ENCODE results near the gene HOXD3. TPM values are rescaled to one million over a fixed set of nuclear protein-coding genes. Genes with fewer than 3 reads are reported as not detected.

HOXD3 gene
- total RNA-seq, 2 experiments from 2014 or later, result not detected

DNA sequence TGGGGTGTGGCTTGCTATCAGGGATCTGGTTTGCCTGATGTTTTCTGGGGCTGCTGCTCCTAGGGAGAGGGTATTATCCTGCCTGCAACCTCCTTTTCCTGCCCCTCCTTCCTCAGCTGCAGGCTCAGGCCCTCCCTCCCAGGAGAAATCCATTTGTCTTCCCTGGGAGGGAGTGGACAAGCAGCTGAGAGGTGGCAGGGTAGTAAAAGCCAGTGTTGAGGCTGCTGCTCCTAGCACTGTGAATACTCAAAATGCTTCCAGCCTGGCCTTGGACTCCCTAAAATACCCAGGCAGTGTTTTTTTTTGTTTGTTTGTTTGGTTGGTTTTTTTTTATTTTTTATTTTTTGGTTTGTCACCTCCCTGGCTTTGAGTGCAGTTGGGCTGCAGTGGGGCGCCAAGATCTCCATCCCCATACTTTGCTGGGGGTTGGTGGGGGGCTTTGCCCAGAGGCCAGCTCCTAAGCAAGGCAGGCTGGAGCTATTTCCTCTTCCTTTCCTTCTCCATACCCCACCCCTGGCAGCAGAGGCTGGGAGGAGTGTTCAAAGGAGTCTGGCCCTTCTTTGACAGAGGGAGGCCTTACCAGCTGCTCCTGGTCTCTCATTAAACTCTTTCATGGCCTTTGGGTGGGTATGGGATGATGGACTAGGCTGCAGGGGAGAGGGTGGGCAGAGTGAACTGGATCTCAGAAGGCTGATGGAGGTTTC is 13.6 kb downstream of the HOXD3 start:
- DNase-seq (no peak), ATAC-seq (ENCODE audit: poor library complexity) (no peak)
- H3K27ac Mint-ChIP-seq, result no peak overlapping the region
- peaks cover 94% of the 10 kb centered on the region for H3K27me3 Mint-ChIP-seq
- peaks cover 20% of the 10 kb centered on the region for H3K4me1 Mint-ChIP-seq (ENCODE audit: low read depth)
- H3K27me3 ChIP-seq (ENCODE audit: control insufficient read depth in 1 of 2, insufficient read depth in 2 of 2, low read length in 2 of 2), result peaks cover 79 to 97% of the 10 kb centered on the region in 2 experiments
- intact Hi-C loops (cut with DNase I, micrococcal nuclease), result loop anchor here in 1 of 2 experiments (10.0 kb wide), 1 partner anchor 46 kb away; the partner anchor contains the start of genes HOXD8 and HOXD9
- TF ChIP-seq, protein P1, sequence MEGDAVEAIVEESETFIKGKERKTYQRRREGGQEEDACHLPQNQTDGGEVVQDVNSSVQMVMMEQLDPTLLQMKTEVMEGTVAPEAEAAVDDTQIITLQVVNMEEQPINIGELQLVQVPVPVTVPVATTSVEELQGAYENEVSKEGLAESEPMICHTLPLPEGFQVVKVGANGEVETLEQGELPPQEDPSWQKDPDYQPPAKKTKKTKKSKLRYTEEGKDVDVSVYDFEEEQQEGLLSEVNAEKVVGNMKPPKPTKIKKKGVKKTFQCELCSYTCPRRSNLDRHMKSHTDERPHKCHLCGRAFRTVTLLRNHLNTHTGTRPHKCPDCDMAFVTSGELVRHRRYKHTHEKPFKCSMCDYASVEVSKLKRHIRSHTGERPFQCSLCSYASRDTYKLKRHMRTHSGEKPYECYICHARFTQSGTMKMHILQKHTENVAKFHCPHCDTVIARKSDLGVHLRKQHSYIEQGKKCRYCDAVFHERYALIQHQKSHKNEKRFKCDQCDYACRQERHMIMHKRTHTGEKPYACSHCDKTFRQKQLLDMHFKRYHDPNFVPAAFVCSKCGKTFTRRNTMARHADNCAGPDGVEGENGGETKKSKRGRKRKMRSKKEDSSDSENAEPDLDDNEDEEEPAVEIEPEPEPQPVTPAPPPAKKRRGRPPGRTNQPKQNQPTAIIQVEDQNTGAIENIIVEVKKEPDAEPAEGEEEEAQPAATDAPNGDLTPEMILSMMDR (IDR thresholded peaks at IDR 0.05), result no peak
- H3K9me3 ChIP-seq (ENCODE audit: control insufficient read depth in 1 of 2, insufficient read depth in 1 of 2, low read length in 2 of 2), result peaks cover 0 to 27% of the 10 kb centered on the region in 2 experiments
- H3K9me3 Mint-ChIP-seq, result no peaks in the 10 kb centered on the region
- no peak overlapping the region for H3K4me3 ChIP-seq (ENCODE audit: low read length)
- ChIA-PET CTCF (no interaction called here), POLR2A (no interaction called here)
- H3K36me3 Mint-ChIP-seq (ENCODE audit: low read depth), result no peaks in the 10 kb centered on the region
- no peak overlapping the region for H3K27ac ChIP-seq (ENCODE audit: low read depth in 1 of 2, low read length in 2 of 2)
- H3K4me1 ChIP-seq (ENCODE audit: insufficient read depth, low read length), result peaks cover 15% of the 10 kb centered on the region
- no peak overlapping the region for H3K4me3 Mint-ChIP-seq
- H3K36me3 ChIP-seq (ENCODE audit: insufficient read depth, low read length), result no peaks in the 10 kb centered on the region

DNA sequence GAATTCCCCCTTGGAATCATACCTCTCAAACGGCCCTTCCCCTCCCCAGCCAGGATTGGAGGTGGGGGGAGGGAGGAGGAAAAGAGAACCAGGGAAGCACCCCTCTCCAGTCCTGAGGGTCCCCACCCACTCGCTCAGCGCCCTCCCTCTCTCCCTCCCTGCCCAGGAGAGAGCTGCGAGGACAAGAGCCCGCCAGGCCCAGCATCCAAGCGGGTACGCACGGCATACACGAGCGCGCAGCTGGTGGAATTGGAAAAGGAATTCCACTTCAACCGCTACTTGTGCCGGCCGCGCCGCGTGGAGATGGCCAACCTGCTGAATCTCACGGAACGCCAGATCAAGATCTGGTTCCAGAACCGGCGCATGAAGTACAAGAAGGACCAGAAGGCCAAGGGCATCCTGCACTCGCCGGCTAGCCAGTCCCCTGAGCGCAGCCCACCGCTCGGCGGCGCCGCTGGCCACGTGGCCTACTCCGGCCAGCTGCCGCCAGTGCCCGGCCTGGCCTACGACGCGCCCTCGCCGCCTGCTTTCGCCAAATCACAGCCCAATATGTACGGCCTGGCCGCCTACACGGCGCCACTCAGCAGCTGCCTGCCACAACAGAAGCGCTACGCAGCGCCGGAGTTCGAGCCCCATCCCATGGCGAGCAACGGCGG is 14.4 kb downstream of the HOXD3 start:
- H3K4me1 ChIP-seq (ENCODE audit: insufficient read depth, low read length), result peaks cover 15% of the 10 kb centered on the region
- H3K27me3 Mint-ChIP-seq, result peaks cover 94% of the 10 kb centered on the region
- no peaks in the 10 kb centered on the region for H3K9me3 Mint-ChIP-seq
- ChIA-PET POLR2A (interaction anchor here (0.6 kb wide), 1 partner anchor 61 kb away, joined by 3 read pairs; no protein-coding TSS in a partner anchor), CTCF (no interaction called here)
- DNase-seq, result no peak
- no peaks in the 10 kb centered on the region for H3K36me3 Mint-ChIP-seq (ENCODE audit: low read depth)
- no peak overlapping the region for H3K27ac ChIP-seq (ENCODE audit: low read depth in 1 of 2, low read length in 2 of 2)
- H3K27me3 ChIP-seq (ENCODE audit: control insufficient read depth in 1 of 2, insufficient read depth in 2 of 2, low read length in 2 of 2), result peaks cover 79 to 97% of the 10 kb centered on the region in 2 experiments
- no peaks in the 10 kb centered on the region for H3K36me3 ChIP-seq (ENCODE audit: insufficient read depth, low read length)
- no peak overlapping the region for H3K4me3 ChIP-seq (ENCODE audit: low read length)
- TF ChIP-seq, protein P1 (IDR thresholded peaks at IDR 0.05), result no peak
- intact Hi-C loops (cut with DNase I, micrococcal nuclease), result loop anchor here in 1 of 2 experiments (10.0 kb wide), 1 partner anchor 47 kb away; the partner anchor contains the start of genes HOXD8 and HOXD9
- H3K4me1 Mint-ChIP-seq (ENCODE audit: low read depth), result peaks cover 27% of the 10 kb centered on the region
- H3K27ac Mint-ChIP-seq, result no peak overlapping the region
- peaks cover 0 to 27% of the 10 kb centered on the region in 2 experiments for H3K9me3 ChIP-seq (ENCODE audit: control insufficient read depth in 1 of 2, insufficient read depth in 1 of 2, low read length in 2 of 2)
- H3K4me3 Mint-ChIP-seq, result no peak overlapping the region
- no peak for ATAC-seq (ENCODE audit: poor library complexity)

DNA sequence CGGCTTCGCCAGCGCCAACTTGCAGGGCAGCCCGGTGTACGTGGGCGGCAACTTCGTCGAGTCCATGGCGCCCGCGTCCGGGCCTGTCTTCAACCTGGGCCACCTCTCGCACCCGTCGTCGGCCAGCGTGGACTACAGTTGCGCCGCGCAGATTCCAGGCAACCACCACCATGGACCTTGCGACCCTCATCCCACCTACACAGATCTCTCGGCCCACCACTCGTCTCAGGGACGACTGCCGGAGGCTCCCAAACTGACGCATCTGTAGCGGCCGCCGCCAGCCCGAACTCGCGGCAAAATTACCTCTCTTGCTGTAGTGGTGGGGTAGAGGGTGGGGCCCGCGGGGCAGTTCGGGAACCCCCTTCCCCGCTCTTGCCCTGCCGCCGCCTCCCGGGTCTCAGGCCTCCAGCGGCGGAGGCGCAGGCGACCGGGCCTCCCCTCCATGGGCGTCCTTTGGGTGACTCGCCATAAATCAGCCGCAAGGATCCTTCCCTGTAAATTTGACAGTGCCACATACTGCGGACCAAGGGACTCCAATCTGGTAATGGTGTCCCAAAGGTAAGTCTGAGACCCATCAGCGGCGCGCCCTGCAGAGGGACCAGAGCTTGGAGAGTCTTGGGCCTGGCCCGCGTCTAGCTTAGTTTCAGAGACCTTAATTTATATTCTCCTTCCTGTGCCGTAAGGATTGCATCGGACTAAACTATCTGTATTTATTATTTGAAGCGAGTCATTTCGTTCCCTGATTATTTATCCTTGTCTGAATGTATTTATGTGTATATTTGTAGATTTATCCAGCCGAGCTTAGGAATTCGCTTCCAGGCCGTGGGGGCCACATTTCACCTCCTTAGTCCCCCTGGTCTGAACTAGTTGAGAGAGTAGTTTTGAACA is 15.1 kb downstream of the HOXD3 start:
- Histone ChIP-seq H3K9me3 (ENCODE audit: control insufficient read depth in 1 of 2, insufficient read depth in 1 of 2, low read length in 2 of 2) (peaks cover 0 to 27% of the 10 kb centered on the region in 2 experiments), H3K4me1 (ENCODE audit: insufficient read depth, low read length) (peaks cover 15% of the 10 kb centered on the region), H3K27me3 (ENCODE audit: control insufficient read depth in 1 of 2, insufficient read depth in 2 of 2, low read length in 2 of 2) (peaks cover 83 to 97% of the 10 kb centered on the region in 2 experiments), H3K36me3 (ENCODE audit: insufficient read depth, low read length) (no peaks in the 10 kb centered on the region), H3K27ac (ENCODE audit: low read depth in 1 of 2, low read length in 2 of 2) (no peak overlapping the region), H3K4me3 (ENCODE audit: low read length) (no peak overlapping the region)
- peaks cover 27% of the 10 kb centered on the region for H3K4me1 Mint-ChIP-seq (ENCODE audit: low read depth)
- ATAC-seq (ENCODE audit: poor library complexity) (no peak), DNase-seq (no peak)
- TF ChIP-seq, protein P1 (IDR thresholded peaks at IDR 0.05), result no peak
- peaks cover 94% of the 10 kb centered on the region for H3K27me3 Mint-ChIP-seq
- ChIA-PET POLR2A (interaction anchor here (0.6 kb wide), 1 partner anchor 62 kb away, joined by 3 read pairs; no protein-coding TSS in a partner anchor), CTCF (no interaction called here)
- no peaks in the 10 kb centered on the region for H3K36me3 Mint-ChIP-seq (ENCODE audit: low read depth)
- H3K9me3 Mint-ChIP-seq, result no peaks in the 10 kb centered on the region
- no peak overlapping the region for H3K4me3 Mint-ChIP-seq
- no peak overlapping the region for H3K27ac Mint-ChIP-seq
- intact Hi-C loops (cut with DNase I, micrococcal nuclease), result loop anchor here in 1 of 2 experiments (10.0 kb wide), 1 partner anchor 47 kb away; the partner anchor contains the start of genes HOXD8 and HOXD9

Data from CD4-positive, alpha-beta T cell (primary cell).